GM18507 (cell line): ENCODE data around the gene ZNF474.

Experiments used
- DNase-seq: peaks from one replicate; pipeline ENCODE4 v3.0.0; 2011; ENCODE audit warnings: low read depth; ENCODE audit not compliant: insufficient read length; ENCODE audit errors: extremely low spot score
- FAIRE-seq: peaks from 2 replicates; lab custom pipeline; 2011; peaks lifted over from hg19 to GRCh38; lab: Jason Lieb, UNC

ZNF474 gene

DNA sequence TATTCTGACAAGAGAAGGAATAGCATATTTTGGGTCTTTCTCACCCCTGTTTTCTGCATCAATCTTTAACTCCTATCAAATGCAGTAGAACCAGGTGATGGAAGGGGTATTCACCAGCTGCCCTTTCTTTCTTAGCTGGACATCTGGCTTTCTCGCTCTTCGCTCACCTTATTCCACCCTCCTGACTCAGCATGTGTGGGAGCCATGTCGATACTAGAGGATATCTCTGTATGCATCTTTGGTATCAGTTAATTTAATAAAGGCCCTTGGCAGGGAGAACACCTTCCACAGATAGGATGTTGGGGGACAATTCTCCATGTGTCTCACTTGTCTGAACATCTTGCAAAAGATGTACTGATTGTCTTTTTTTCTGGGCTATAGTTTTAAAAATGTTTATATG, 71.5 kb downstream of the ZNF474 start:
- FAIRE-seq (no peak), DNase-seq (no peak)

DNA sequence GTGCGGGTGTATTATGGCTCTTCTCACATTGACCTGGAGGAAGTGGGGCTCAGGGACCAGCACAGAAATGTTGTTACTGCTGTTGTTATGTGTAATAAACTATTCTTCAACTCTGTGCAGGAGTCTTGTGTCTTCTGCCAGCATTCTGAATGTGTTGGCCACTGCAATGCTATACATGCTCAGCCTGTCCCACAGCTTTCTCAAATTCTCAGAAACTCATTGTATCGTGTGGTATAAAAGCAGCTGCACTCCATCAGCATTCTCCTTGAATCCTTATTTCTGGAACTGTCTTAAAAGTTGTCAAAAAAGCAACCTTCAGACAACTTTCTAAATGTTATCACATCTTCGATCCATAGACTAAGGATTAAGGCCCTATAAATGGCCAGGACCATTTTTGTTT, 72.0 kb downstream of the ZNF474 start:
- FAIRE-seq = no peak

DNA sequence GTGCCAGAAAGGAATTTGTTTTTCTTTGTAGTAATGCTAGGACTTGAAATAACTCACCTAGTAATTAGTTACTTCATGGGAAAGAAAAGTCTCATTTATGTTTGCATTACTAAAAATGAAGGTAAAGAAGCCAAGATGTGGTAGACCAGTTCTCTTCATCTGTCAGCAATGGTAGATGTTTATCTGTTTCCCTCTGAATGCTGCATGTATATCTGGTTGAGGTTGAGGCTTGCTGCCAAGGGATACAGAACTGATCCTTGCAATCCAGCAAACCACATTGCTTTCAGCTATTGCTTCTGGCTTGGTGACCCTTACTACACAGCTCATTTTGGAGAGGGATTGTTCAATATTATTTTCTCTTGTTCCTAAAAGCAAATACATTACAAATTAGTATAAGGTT, 73.6 kb downstream of the ZNF474 start:
- DNase-seq = no peak
- FAIRE-seq = no peak

More for the DNA sequence above, 72.0 kb downstream of the ZNF474 start:
- no peak for DNase-seq
